Right hindlimb (tissue), 1 donor: Measurements from ENCODE around the gene NAP1L3.

Experiments used
- DNase-seq: peaks from one replicate; pipeline ENCODE4 v3.0.0-alpha.2; 2018

NAP1L3 gene

GRCh38 chrX:93673056-93673868, at the start of gene NAP1L3:
NAP1L3 (minus strand) TSS chrX:93673578; CDS start chrX:93673304, 274 bp downstream.
- peak; percentile 84 for DNase-seq

GRCh38 chrX:93711076-93711475, 37.7 kb upstream of the NAP1L3 start:
- no peak for DNase-seq

- no peak for DNase-seq
These were observed 30.3 kb upstream of the NAP1L3 start for GRCh38 chrX:93703701-93704100.

- DNase-seq, result no peak
These were observed 22.6 kb upstream of the NAP1L3 start for GRCh38 chrX:93695981-93696380.

GRCh38 chrX:93673869-93674271, 492 bp upstream of the NAP1L3 start, which contains the start of gene FAM133A:
FAM133A (plus strand) TSS chrX:93674206; CDS start chrX:93709420, 35,214 bp downstream.
- DNase-seq, result peak; percentile 15

GRCh38 chrX:93660575-93660974, 12.8 kb downstream of the NAP1L3 start:
- no peak for DNase-seq

GRCh38 chrX:93649381-93649780, 24.0 kb downstream of the NAP1L3 start:
- no peak for DNase-seq

- DNase-seq, result no peak
These were observed 35.8 kb downstream of the NAP1L3 start for GRCh38 chrX:93637591-93637990.
